ENCODE measurements around the gene MBTPS1. TPM values are rescaled to one million over a fixed set of nuclear protein-coding genes. Genes with fewer than 3 reads are reported as not detected.

Gene MBTPS1
- total RNA-seq: 96.5 and 105 TPM in 2 replicates

DNA sequence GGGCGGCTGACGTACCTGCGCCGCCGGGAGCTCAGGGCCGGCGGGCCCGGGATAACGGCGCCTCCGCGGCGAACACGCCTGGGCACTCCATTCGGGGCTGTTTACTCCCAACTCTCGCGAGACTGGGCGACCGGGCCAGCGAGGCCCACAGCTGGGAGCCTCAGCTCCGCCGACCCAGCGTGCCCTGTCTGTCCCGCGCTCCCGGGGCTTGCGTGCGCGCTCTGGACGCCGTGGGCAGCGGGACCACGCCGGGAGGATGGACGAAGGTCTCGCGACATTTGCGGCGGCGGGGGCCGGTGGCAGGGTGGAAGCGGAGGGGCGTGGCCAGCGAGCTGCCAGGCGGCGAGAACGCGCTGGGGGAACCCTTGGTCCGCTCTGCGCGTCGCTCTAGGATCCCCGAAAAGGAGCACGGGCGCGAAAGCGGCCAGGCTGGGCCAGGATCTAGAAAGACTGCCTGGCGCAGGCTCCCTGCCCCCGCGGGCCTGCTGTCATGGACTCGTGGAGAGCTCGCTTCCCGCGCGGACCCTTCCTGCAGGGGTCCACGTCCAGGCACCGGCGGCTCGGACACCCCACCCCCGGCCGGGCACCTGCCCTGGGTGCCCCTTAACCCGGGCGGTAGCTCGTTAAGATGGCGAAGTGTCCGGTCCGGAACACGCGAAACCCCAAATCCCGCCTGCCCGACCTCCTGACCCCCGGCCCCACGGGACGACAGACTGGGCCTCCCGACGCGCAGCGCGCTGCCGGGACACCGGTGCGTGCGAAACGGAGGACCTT, at the start of gene MBTPS1:
Gene MBTPS1, minus strand, starts transcription at position 223 of the 774 bp plus-strand sequence. CDS start 15,159 bp downstream, outside the sequence.

DNA sequence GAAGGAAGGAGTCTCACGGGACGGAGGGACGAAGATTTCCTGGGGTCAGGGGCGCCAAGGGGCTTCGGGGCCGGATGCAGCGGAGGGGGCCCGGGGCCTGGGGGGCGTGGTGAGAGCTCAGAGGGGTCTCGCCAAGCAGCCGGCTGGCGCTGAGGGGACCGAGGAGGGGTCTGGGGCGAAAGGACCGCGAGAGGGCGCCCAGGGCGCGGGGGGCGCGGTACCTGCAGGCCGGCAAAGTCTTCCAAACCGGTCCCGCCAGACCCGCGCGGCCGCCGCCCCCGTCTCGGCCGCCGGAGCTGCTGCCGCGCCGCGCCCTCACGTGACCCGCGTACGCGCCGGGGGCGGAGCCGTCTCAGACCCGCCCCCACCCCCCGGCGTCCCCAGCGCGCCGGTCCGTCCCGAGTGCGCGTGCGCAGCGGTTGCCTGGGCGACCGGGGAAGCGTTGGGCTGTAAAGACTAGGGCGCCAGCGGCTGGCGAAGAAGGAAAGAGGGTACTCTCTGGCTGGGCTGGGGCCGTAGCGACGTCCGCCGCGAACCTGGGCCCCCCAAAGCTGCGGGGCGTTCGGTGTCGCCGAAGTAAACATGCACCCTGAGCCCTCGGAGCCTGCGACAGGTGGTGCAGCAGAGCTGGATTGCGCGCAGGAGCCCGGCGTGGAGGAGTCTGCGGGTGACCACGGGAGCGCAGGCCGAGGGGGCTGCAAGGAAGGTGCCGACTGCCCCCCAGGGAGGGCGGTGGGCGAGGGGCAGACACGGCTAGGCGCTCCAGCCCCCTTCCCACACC, 28.3 kb upstream of the MBTPS1 start, which contains the start of the genes DNAAF1 and HSDL1:
Gene DNAAF1, plus strand, starts transcription at position 450 of the 781 bp plus-strand sequence. Its CDS starts 133 bp downstream, at position 583.
Gene HSDL1, minus strand, starts transcription at position 319 of the 781 bp plus-strand sequence. CDS start 13,856 bp downstream, outside the sequence.

DNA sequence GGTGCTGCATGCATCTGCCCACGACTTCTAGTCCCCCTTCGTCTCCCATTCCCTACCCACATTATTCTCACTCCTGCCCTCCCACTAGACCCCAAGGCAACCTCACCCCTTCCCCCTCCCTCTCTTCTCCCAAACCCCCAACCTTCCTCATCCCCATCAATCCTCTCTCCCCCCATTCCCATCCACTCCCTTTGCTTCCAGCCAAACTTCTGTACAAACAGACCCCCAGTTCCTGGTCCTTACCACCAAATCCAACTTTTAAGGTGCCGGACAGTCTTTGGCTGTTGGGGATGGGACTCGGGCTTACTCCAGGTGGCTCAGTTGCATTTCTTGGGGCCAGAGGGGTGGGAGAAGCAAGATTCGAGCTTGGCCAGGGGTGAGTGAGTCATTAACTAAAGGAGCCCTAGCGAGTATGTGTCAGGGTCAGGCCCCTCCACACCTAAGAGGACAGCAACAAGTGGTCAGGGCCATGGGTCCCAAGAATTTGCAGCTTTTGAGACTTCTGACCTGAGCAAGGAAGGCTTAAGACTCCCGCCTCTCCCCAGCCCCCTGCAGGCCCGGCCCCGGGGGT, 74.3 kb downstream of the MBTPS1 start, which contains the start of gene SLC38A8:
Gene SLC38A8, minus strand, starts transcription at position 488 of the 571 bp plus-strand sequence. CDS start 638 bp downstream, outside the sequence.

Other genes with a start within 250 kb of the MBTPS1 start
- 2.0 and 3.2 TPM in 2 replicates for gene MLYCD, start 217.8 kb downstream of the MBTPS1 start, total RNA-seq
- 1.1 and 1.7 TPM in 2 replicates for gene OSGIN1, start 163.7 kb downstream of the MBTPS1 start, total RNA-seq
- gene NECAB2, start 148.7 kb downstream of the MBTPS1 start, total RNA-seq: 0.18 TPM in 1 of 2 replicates, not detected in the other
- not detected in 2 replicates for gene SLC38A8, start 74.1 kb downstream of the MBTPS1 start, total RNA-seq
- 22.1 and 28.3 TPM in 2 replicates for gene HSDL1, start 28.2 kb upstream of the MBTPS1 start, total RNA-seq
- 0.09 TPM in 1 of 2 replicates, not detected in the other for gene DNAAF1, start 28.4 kb upstream of the MBTPS1 start, total RNA-seq
- 15.7 and 23.1 TPM in 2 replicates for gene TAF1C, start 70.1 kb upstream of the MBTPS1 start, total RNA-seq
- under 0.01 and 0.18 TPM in 2 replicates for gene ADAD2, start 74.2 kb upstream of the MBTPS1 start, total RNA-seq
- gene KCNG4, start 123.1 kb upstream of the MBTPS1 start, total RNA-seq: not detected in 2 replicates
- not detected in 2 replicates for gene WFDC1, start 177.9 kb upstream of the MBTPS1 start, total RNA-seq

Data from endothelial cell of coronary artery (primary cell).